K562 (cell line): ENCODE data around the gene DPP10. TPM values are rescaled to one million over a fixed set of nuclear protein-coding genes. Genes with fewer than 3 reads are reported as not detected.

Experiments used
- MIER1 ChIP-seq: fragments of 450-650 bp; IDR thresholded peaks from 2 replicates; pipeline ENCODE4 v1.6.1; 2016; ENCODE audit warnings: antibody characterized with exemption, mild to moderate bottlenecking, low read depth
- NKRF ChIP-seq: fragments of 450-650 bp; IDR thresholded peaks from 2 replicates; pipeline ENCODE4 v1.6.1; 2016; ENCODE audit warnings: borderline replicate concordance
- NR2C1 ChIP-seq, 2 experiments: fragments of 450-650 bp; IDR thresholded peaks; 2 replicates each; pipeline ENCODE4 v1.6.1; 2017; ENCODE audit warnings: mild to moderate bottlenecking in 2 of 2, antibody characterized with exemption in 1 of 2, inconsistent platforms in 1 of 2, missing compliant biosample characterization in 1 of 2, missing genetic modification characterization in 1 of 2
- NRF1 ChIP-seq, 2 experiments: fragments of 450-650 bp; IDR thresholded peaks in 1 of 2; conservative IDR thresholded peaks in 1 of 2; 2 replicates each; pipeline ENCODE4 v1.6.1; 2014; ENCODE audit warnings: mild to moderate bottlenecking in 2 of 2
- polyA plus RNA-seq, 8 experiments: library from polyadenylated mRNA; depleted of rRNA in 4 of 8; stranded (reverse) in 5 of 8; unstranded in 3 of 8; fragments of >200 nt; fragmentation: Nextera tagmentation in 2 of 8; fragmentation: Illumina TruSeq in 1 of 8; extraction: Ambion mirVana in 2 of 8; extraction: Trizol in 1 of 8; gene quantifications; 2 replicates each; pipeline versions ENCODE4 v1.2.1 to v1.2.3, GENCODE V29; 2011 to 2014; ENCODE audit warnings: inconsistent platforms in 1 of 8, missing spikeins in 1 of 8
- total RNA-seq, 7 experiments: library from RNA; depleted of rRNA in 6 of 7; stranded (reverse); fragments of >200 nt in 6 of 7; fragmentation: Illumina TruSeq in 2 of 7; extraction: Trizol in 2 of 7; gene quantifications; 2 replicates each; pipeline versions ENCODE4 v1.2.1 to v1.2.3, GENCODE V29; 2011 to 2021; ENCODE audit warnings: low replicate concordance in 1 of 7
- TF ChIP-seq, protein P1 (sequence below): fragments of 200-400 bp; formaldehyde crosslinking; IDR thresholded peaks from 2 replicates; pipeline ENCODE4 v1.6.1; 2017; ENCODE audit warnings: mild to moderate bottlenecking, low read depth, low read length, moderate library complexity
- TF ChIP-seq, protein P2 (sequence below): sonication (generic); formaldehyde crosslinking; IDR thresholded peaks from 2 replicates; pipeline ENCODE4 v1.8.1; 2023; ENCODE audit warnings: mild to moderate bottlenecking, missing genetic modification reagents
- TF ChIP-seq, protein P3 (sequence below): fragments of 450-650 bp; IDR thresholded peaks from 2 replicates; pipeline ENCODE4 v1.7.0; 2016; ENCODE audit warnings: borderline replicate concordance

DPP10 gene
- total and polyA plus RNA-seq, 9 of the 15 experiments (the other 6 are each of a cell fraction or from before 2014, with no cell fraction given) = not detected

- TF ChIP-seq, protein P1, sequence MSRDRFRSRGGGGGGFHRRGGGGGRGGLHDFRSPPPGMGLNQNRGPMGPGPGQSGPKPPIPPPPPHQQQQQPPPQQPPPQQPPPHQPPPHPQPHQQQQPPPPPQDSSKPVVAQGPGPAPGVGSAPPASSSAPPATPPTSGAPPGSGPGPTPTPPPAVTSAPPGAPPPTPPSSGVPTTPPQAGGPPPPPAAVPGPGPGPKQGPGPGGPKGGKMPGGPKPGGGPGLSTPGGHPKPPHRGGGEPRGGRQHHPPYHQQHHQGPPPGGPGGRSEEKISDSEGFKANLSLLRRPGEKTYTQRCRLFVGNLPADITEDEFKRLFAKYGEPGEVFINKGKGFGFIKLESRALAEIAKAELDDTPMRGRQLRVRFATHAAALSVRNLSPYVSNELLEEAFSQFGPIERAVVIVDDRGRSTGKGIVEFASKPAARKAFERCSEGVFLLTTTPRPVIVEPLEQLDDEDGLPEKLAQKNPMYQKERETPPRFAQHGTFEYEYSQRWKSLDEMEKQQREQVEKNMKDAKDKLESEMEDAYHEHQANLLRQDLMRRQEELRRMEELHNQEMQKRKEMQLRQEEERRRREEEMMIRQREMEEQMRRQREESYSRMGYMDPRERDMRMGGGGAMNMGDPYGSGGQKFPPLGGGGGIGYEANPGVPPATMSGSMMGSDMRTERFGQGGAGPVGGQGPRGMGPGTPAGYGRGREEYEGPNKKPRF = no peak
- TF ChIP-seq, protein P2, sequence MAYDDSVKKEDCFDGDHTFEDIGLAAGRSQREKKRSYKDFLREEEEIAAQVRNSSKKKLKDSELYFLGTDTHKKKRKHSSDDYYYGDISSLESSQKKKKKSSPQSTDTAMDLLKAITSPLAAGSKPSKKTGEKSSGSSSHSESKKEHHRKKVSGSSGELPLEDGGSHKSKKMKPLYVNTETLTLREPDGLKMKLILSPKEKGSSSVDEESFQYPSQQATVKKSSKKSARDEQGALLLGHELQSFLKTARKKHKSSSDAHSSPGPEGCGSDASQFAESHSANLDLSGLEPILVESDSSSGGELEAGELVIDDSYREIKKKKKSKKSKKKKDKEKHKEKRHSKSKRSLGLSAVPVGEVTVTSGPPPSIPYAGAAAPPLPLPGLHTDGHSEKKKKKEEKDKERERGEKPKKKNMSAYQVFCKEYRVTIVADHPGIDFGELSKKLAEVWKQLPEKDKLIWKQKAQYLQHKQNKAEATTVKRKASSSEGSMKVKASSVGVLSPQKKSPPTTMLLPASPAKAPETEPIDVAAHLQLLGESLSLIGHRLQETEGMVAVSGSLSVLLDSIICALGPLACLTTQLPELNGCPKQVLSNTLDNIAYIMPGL (CRISPR knock-in tag) = no peak
- TF ChIP-seq, protein P3, sequence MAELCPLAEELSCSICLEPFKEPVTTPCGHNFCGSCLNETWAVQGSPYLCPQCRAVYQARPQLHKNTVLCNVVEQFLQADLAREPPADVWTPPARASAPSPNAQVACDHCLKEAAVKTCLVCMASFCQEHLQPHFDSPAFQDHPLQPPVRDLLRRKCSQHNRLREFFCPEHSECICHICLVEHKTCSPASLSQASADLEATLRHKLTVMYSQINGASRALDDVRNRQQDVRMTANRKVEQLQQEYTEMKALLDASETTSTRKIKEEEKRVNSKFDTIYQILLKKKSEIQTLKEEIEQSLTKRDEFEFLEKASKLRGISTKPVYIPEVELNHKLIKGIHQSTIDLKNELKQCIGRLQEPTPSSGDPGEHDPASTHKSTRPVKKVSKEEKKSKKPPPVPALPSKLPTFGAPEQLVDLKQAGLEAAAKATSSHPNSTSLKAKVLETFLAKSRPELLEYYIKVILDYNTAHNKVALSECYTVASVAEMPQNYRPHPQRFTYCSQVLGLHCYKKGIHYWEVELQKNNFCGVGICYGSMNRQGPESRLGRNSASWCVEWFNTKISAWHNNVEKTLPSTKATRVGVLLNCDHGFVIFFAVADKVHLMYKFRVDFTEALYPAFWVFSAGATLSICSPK = no peak
- no peak for TF ChIP-seq NKRF
- no peak for TF ChIP-seq NRF1 (conservative IDR thresholded peaks at IDR 0.05 in 1 of 2, IDR thresholded peaks at IDR 0.05 in 1 of 2)
- no peak for TF ChIP-seq MIER1
- TF ChIP-seq NR2C1 (IDR thresholded peaks at IDR 0.05) = no peak
- TF ChIP-seq NR2C1 (tag; IDR thresholded peaks at IDR 0.05) = no peak
These were observed 286.6 kb downstream of the DPP10 start (continued) for GRCh38 chr2:114729026-114729425.
